HG02759 (cell line): ENCODE data around the gene ANKH.

Experiments used
- ATAC-seq: cut with Tn5 transposase; IDR thresholded peaks from one replicate; pipeline ENCODE4 v1.9.1; 2021; ENCODE audit warnings: mild to moderate bottlenecking, moderate library complexity; ENCODE audit not compliant: unreplicated experiment

ANKH gene

GRCh38 chr5:14669975-14670374, 201.6 kb downstream of the ANKH start:
- ATAC-seq = no peak

- ATAC-seq = no peak
Measured at GRCh38 chr5:14669415-14669814, 202.2 kb downstream of the ANKH start.

- ATAC-seq = peak; percentile 13
Measured at GRCh38 chr5:14668181-14668591, 203.4 kb downstream of the ANKH start.

GRCh38 chr5:14667770-14668169, 203.8 kb downstream of the ANKH start:
- no peak for ATAC-seq

GRCh38 chr5:14667290-14667689, 204.3 kb downstream of the ANKH start:
- no peak for ATAC-seq

GRCh38 chr5:14666357-14666756, 205.2 kb downstream of the ANKH start:
- ATAC-seq = no peak

GRCh38 chr5:14665949-14666348, 205.6 kb downstream of the ANKH start:
- ATAC-seq = peak; percentile 32

- ATAC-seq = peak; percentile 8
Measured at GRCh38 chr5:14665101-14665822, 206.3 kb downstream of the ANKH start.

- peak; percentile 68 for ATAC-seq
Measured at GRCh38 chr5:14664270-14665100, 207.1 kb downstream of the ANKH start, which contains the start of gene OTULIN. OTULIN (plus strand) TSS chr5:14664718; CDS start chr5:14664826, 108 bp downstream.

- peak; percentile 15 for ATAC-seq
Measured at GRCh38 chr5:14663734-14664269, 207.8 kb downstream of the ANKH start.

- no peak for ATAC-seq
Measured at GRCh38 chr5:14662721-14663260, 208.8 kb downstream of the ANKH start.

- ATAC-seq = no peak
Measured at GRCh38 chr5:14660833-14661232, 210.7 kb downstream of the ANKH start.

GRCh38 chr5:14659821-14660607, 211.6 kb downstream of the ANKH start:
- ATAC-seq = no peak

- ATAC-seq = no peak
Measured at GRCh38 chr5:14656898-14657297, 214.7 kb downstream of the ANKH start.

- no peak for ATAC-seq
Measured at GRCh38 chr5:14655146-14655741, 216.3 kb downstream of the ANKH start.
